Cardiac septum (tissue), 1 donor: ENCODE measurements around the gene ZNF266. TPM values are rescaled to one million over a fixed set of nuclear protein-coding genes. Genes with fewer than 3 reads are reported as not detected.

ENCODE experiments used
- total RNA-seq: library from RNA; stranded (reverse); fragmentation: NEBNext Ultra II Directional; extraction: Animal tissue kit (Norgen Biotek cat#: 25700); gene quantifications from one replicate; pipeline ENCODE4 v1.2.1, GENCODE V29; 2021
- donor health status: DM: no; HTN: no; CAD: no.

The ZNF266 gene
- total RNA-seq, 1 donor from 2014 or later: 7.3 TPM

Other genes with a start within 250 kb of the ZNF266 start
- not detected for gene OR7D4, start 216.0 kb downstream of the ZNF266 start, total RNA-seq
- gene OR7E24, start 184.6 kb downstream of the ZNF266 start, total RNA-seq: not detected
- gene ZNF699, start 125.7 kb downstream of the ZNF266 start, total RNA-seq: 4.5 TPM
- gene ZNF559, start 111.4 kb downstream of the ZNF266 start, total RNA-seq: 18.2 TPM
- gene ZNF177, start 72.6 kb downstream of the ZNF266 start, total RNA-seq: 3.1 TPM
- 0.16 TPM for gene ZNF560, start 63.0 kb upstream of the ZNF266 start, total RNA-seq
- 14.8 TPM for gene ZNF426, start 103.1 kb upstream of the ZNF266 start, total RNA-seq
- gene ZNF121, start 148.9 kb upstream of the ZNF266 start, total RNA-seq: 23.5 TPM
- gene ZNF561, start 185.7 kb upstream of the ZNF266 start, total RNA-seq: 27.4 TPM
- gene ZNF562, start 239.5 kb upstream of the ZNF266 start, total RNA-seq: 21.9 TPM